Measurements from ENCODE around the gene AHRR. TPM values are rescaled to one million over a fixed set of nuclear protein-coding genes. Genes with fewer than 3 reads are reported as not detected.

The AHRR gene
- total and polyA plus RNA-seq, 9 of the 15 experiments (the other 6 are each of a cell fraction or from before 2014, with no cell fraction given) = 0.06 to 1.6 (median 0.75) TPM; not detected in 1

- Histone ChIP-seq H3K79me2 (ENCODE audit: control insufficient read depth, insufficient read depth, low read length) (no peaks in the 10 kb centered on the region), H3K9ac (ENCODE audit: insufficient read depth in 1 of 2, low read depth in 2 of 2, low read length in 2 of 2) (no peak overlapping the region), H3K27ac (ENCODE audit: extremely low read depth, low read depth, low read length) (no peak overlapping the region), H3K4me3 (no peak overlapping the region), H4K20me1 (replicated peaks; ENCODE audit: control insufficient read depth, insufficient read depth, low read length) (no peaks in the 10 kb centered on the region; the same call in 1 of the 2 replicates), H3K4me1 (replicated peaks in 1 of 2; ENCODE audit: control insufficient read depth in 2 of 2, insufficient read depth in 2 of 2, low read length in 2 of 2) (peaks cover 0 to 45% of the 10 kb centered on the region in 2 experiments; a peak in 1 of 5 replicates), H3K9me1 (ENCODE audit: control insufficient read depth, insufficient read depth, low read length) (no peaks in the 10 kb centered on the region), H2AFZ (ENCODE audit: low read depth, low read length) (no peak overlapping the region), H3K36me3 (ENCODE audit: control insufficient read depth, insufficient read depth, low read length) (no peaks in the 10 kb centered on the region), H3K27me3 (ENCODE audit: control insufficient read depth in 2 of 2, insufficient read depth in 2 of 2, low read length in 2 of 2) (peaks cover 38 to 53% of the 10 kb centered on the region in 2 experiments), H3K4me2 (ENCODE audit: insufficient read depth, low read length) (no peak overlapping the region), H3K9me3 (replicated peaks; ENCODE audit: control insufficient read depth, insufficient read depth, low read depth, low read length) (no peaks in the 10 kb centered on the region)
- ATAC-seq (no peak), FAIRE-seq (no peak), DNase-seq (ENCODE audit: extremely low read depth in 1 of 4, low spot score in 3 of 4) (no peak)
- POLR2A ChIA-PET = interaction anchor here (0.6 kb wide), 1 partner anchor 20 kb away, joined by 3 read pairs; no protein-coding TSS in a partner anchor
- BruUV-seq (replicated peaks) = no TSS peak
- intact Hi-C loops (cut with micrococcal nuclease) = loop anchor here (5.0 kb wide), 1 partner anchor 249 kb away; no protein-coding TSS in a partner anchor
- CTCF ChIA-PET (ENCODE audit: low intra/inter-chr PET ratio) = interaction anchor here (1.0 kb wide), 1 partner anchor 10 kb away, joined by 3 read pairs; no protein-coding TSS in a partner anchor
- in situ Hi-C loops (cut with MboI) = no loop called here
- 7% methylated on average over 5 of the region's 5 CpGs for WGBS (ENCODE audit: insufficient coverage, low coverage, missing lambda C conversion rate)
- no peak for TF ChIP-seq ZNF354B (CRISPR knock-in tag; IDR thresholded peaks at IDR 0.05)
- TF ChIP-seq ZNF277 (CRISPR knock-in tag; IDR thresholded peaks at IDR 0.05; ENCODE audit: borderline replicate concordance) = no peak
- no peak for TF ChIP-seq HBP1 (CRISPR knock-in tag; IDR thresholded peaks at IDR 0.05)
- TF ChIP-seq TARDBP (IDR thresholded peaks at IDR 0.05) = no peak
- TF ChIP-seq MYBL2 (IDR thresholded peaks at IDR 0.05; ENCODE audit: low read depth) = no peak
- no peak for TF ChIP-seq MYBL2 (CRISPR knock-in tag; IDR thresholded peaks at IDR 0.05; ENCODE audit: borderline replicate concordance)
- TF ChIP-seq CHD4 (IDR thresholded peaks at IDR 0.05; ENCODE audit: insufficient read depth, insufficient replicate concordance, low read depth, low read length, poor library complexity, severe bottlenecking) = no peak
- TF ChIP-seq HMGXB4 (CRISPR knock-in tag; IDR thresholded peaks at IDR 0.05) = no peak
- no peak for TF ChIP-seq POLR2G (IDR thresholded peaks at IDR 0.05; ENCODE audit: low read depth, low read length)
- no peak for TF ChIP-seq ZNF696 (CRISPR knock-in tag; conservative IDR thresholded peaks at IDR 0.05)
- TF ChIP-seq NFXL1 (CRISPR knock-in tag; IDR thresholded peaks at IDR 0.05) = no peak
- no peak for TF ChIP-seq E2F5 (CRISPR knock-in tag; IDR thresholded peaks at IDR 0.05)
- TF ChIP-seq DNMT1 (IDR thresholded peaks at IDR 0.05) = no peak
- TF ChIP-seq JUNB (CRISPR knock-in tag; conservative IDR thresholded peaks at IDR 0.05) = no peak
- no peak for TF ChIP-seq MAZ (CRISPR knock-in tag; conservative IDR thresholded peaks at IDR 0.05 in 1 of 2, IDR thresholded peaks at IDR 0.05 in 1 of 2)
Measured at GRCh38 chr5:436641-436975, 115.1 kb downstream of the AHRR start.
